Ovary (tissue), 3 donors: ENCODE results near the gene ARHGEF28.

Experiments
- CTCF ChIP-seq, 3 donors: fragments of 450-650 bp in 2 of 3; fragments of 200-600 bp in 1 of 3; IDR thresholded peaks; one replicate each; pipeline versions ENCODE4 v1.5.1 to v1.8.0; 2016 to 2022; ENCODE audit warnings: antibody characterized with exemption in 3 of 3, mild to moderate bottlenecking in 1 of 3
- POLR2A ChIP-seq: fragments of 450-650 bp; IDR thresholded peaks from one replicate; pipeline ENCODE4 v1.6.1; 2017; ENCODE audit warnings: antibody characterized with exemption, mild to moderate bottlenecking, moderate library complexity
- donor health status: DM: no; HTN: no; CAD: no.

DNA sequence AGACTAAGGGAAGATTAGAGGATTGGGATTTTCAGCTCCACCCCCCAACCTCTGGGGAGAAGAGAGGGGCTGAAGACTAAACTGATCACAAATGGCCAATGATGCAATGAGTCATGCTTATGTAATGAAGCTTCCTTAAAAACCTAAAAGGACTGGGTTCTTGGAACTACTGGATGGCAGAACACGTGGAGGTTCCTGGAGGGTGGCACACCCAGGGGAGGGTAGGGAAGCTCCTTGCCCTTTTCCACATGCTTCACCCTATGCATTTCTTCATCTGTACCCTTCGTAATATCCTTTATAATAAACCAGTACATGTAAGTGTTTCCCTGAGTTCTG is 48.6 kb downstream of the ARHGEF28 start:
- TF ChIP-seq CTCF (IDR thresholded peaks at IDR 0.05), result no peak
- no peak for TF ChIP-seq POLR2A
